Uterus (tissue), 4 donors: ENCODE results near the gene IGF2R. TPM values are rescaled to one million over a fixed set of nuclear protein-coding genes. Genes with fewer than 3 reads are reported as not detected.

Experiments used
- DNase-seq, 2 donors: peaks; one replicate each; pipeline ENCODE4 v3.0.0-alpha.2; 2019 to 2020
- H3K27ac ChIP-seq, 2 donors: fragments of 200-600 bp; sonication (generic); 1 replicate in 1 of 2; 2 replicates in 1 of 2; pipeline ENCODE4 v1.5.1; 2016 to 2018
- H3K27me3 ChIP-seq, 2 donors: fragments of 200-600 bp; sonication (generic); one replicate each; pipeline ENCODE4 v1.5.1; 2018 to 2019; ENCODE audit warnings: control low read depth in 1 of 2
- H3K36me3 ChIP-seq, 2 donors: fragments of 200-600 bp; sonication (generic); one replicate each; pipeline ENCODE4 v1.5.1; 2019; ENCODE audit warnings: control low read depth in 1 of 2
- H3K4me1 ChIP-seq, 2 donors: fragments of 200-600 bp; sonication (generic); one replicate each; pipeline ENCODE4 v1.5.1; 2018 to 2019; ENCODE audit warnings: control low read depth in 1 of 2
- H3K4me3 ChIP-seq, 2 donors: fragments of 200-600 bp; sonication (generic); 1 replicate in 1 of 2; 2 replicates in 1 of 2; pipeline ENCODE4 v1.5.1; 2018 to 2019; ENCODE audit warnings: mild to moderate bottlenecking in 1 of 2
- H3K9me3 ChIP-seq, 2 donors: fragments of 200-600 bp; sonication (generic); one replicate each; pipeline ENCODE4 v1.5.1; 2019; ENCODE audit warnings: control low read depth in 1 of 2
- POLR2A ChIP-seq, 2 donors: fragments of 450-650 bp; IDR thresholded peaks; one replicate each; pipeline ENCODE4 v1.6.1; 2016; ENCODE audit warnings: antibody characterized with exemption in 2 of 2, mild to moderate bottlenecking in 1 of 2, moderate library complexity in 1 of 2
- intact Hi-C: fragments of 100-400 bp; cut with DNase I; formaldehyde crosslinking; loops from one replicate; pipeline ENCODE4 v1.15.1; 2023; ENCODE audit warnings: low total_unique reads
- total RNA-seq, 4 donors: library from RNA; depleted of rRNA in 3 of 4; stranded (reverse); fragments of >200 nt in 3 of 4; gene quantifications; one replicate each; pipeline versions ENCODE4 v1.1.0 to v1.2.4, GENCODE V29; 2014 to 2023
- TF ChIP-seq, protein P1 (sequence below), 4 experiments: fragments of 200-600 bp in 2 of 4; fragments of 450-650 bp in 2 of 4; sonication (generic) in 2 of 4; IDR thresholded peaks; one replicate each; pipeline ENCODE4 v1.5.1; 2016 to 2019; ENCODE audit warnings: antibody characterized with exemption in 4 of 4, mild to moderate bottlenecking in 2 of 4, moderate library complexity in 1 of 4
- donor health status: DM: yes; HTN: yes; CAD: no.

IGF2R gene
- total RNA-seq, 4 donors from 2014 or later = 36.5 to 91.7 (median 61.7) TPM

DNA sequence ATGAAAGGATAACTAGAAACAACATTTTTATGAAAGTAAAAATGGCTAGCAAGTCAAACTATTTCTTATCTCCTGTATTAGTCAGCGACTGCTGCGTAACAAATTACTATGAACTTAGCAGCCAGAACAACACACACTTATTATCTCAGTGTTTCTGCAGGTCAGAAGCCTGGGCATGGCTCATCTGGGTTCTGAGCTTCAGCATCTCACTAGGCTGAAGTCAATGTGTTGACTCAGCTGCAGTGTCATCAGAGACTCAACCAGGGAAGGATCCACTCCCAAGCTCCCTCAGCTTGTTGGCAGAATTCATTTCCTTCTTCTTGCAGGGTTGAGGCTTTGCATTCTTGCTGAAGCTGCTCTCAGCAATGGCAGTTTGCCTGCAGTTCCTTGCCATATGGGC is 33.2 kb upstream of the IGF2R start:
- Histone ChIP-seq H3K4me1 (no peaks in the 10 kb centered on the region), H3K36me3 (no peaks in the 10 kb centered on the region), H3K9me3 (no peaks in the 10 kb centered on the region), H3K27ac (peak overlapping the region; percentile 63 to 65), H3K27me3 (no peaks in the 10 kb centered on the region), H3K4me3 (no peak overlapping the region)
- intact Hi-C loops = no loop called here
- TF ChIP-seq, protein P1, sequence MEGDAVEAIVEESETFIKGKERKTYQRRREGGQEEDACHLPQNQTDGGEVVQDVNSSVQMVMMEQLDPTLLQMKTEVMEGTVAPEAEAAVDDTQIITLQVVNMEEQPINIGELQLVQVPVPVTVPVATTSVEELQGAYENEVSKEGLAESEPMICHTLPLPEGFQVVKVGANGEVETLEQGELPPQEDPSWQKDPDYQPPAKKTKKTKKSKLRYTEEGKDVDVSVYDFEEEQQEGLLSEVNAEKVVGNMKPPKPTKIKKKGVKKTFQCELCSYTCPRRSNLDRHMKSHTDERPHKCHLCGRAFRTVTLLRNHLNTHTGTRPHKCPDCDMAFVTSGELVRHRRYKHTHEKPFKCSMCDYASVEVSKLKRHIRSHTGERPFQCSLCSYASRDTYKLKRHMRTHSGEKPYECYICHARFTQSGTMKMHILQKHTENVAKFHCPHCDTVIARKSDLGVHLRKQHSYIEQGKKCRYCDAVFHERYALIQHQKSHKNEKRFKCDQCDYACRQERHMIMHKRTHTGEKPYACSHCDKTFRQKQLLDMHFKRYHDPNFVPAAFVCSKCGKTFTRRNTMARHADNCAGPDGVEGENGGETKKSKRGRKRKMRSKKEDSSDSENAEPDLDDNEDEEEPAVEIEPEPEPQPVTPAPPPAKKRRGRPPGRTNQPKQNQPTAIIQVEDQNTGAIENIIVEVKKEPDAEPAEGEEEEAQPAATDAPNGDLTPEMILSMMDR (IDR thresholded peaks at IDR 0.05) = no peak
- TF ChIP-seq POLR2A (IDR thresholded peaks at IDR 0.05) = no peak
- no peak for DNase-seq

DNA sequence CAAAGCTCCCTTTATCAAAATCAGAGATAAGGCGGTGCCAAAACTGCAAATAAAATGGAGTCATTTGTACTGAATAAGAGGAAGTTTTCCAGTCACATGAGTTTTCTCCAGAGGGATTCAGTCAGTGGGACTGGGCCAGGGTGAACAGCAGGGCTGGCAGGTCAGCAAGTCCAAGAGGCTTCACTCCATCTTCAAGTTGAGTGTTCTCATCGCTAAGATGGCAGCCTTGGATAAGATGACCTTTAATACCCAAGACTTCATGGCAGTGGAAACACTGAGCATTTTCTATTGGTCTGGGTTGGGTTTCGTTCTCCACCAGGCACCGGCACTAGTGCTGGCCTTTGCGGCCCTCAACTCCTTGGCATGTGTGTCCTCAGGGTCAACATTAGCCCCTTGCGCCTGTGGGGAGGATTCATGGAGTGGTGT is 29.3 kb upstream of the IGF2R start:
- intact Hi-C loops = no loop called here

DNA sequence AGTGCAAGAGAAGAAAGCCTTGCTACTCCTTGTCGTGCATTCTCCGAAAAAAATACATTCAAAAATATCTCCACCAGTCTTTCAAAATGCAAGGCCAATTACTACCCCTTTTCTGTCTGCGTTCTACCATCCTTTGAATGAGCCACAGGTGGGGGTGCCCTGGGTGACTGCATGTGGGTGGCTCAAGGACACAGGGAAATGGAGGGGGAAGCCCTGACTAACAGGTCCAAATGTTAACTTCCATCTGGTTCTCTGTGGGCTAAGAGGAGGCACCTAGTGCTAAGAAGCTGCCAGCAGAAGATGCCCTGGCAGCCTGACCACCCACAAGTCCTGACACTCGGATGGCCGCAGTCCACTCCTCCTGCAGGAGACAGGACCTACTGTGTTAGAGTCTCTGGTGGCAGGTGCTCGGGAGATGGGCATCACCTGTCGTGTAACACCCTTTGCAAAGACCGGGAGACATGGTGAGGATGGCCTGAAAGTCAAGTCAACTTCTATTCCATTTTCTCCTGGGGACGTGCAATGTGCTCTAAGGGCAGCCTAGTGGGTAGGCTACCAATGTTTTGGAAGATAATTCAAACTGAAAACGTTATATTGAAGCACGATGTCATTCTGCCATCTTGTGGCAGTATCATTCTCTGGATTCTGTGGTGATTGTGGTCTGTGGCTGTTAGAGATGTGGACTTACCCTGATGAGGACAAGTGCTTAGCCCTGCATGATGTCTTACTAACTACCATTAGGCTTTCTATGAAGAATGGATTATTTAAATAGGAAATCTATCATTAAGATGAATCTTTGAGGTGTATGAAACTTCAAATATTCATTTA is 27.4 kb upstream of the IGF2R start:
- Histone ChIP-seq H3K4me3 (no peak overlapping the region), H3K36me3 (no peaks in the 10 kb centered on the region), H3K27ac (no peak overlapping the region), H3K9me3 (no peaks in the 10 kb centered on the region), H3K4me1 (no peaks in the 10 kb centered on the region), H3K27me3 (no peaks in the 10 kb centered on the region)
- no peak for DNase-seq
- intact Hi-C loops = no loop called here
- no peak for TF ChIP-seq POLR2A (IDR thresholded peaks at IDR 0.05)
- TF ChIP-seq, protein P1 (IDR thresholded peaks at IDR 0.05) = peak; percentile 29 to 58 (median 34)

More for the DNA sequence above, 29.3 kb upstream of the IGF2R start:
- no peaks in the 10 kb centered on the region for H3K27me3 ChIP-seq
- no peaks in the 10 kb centered on the region for H3K9me3 ChIP-seq
- peak overlapping the region; percentile 16 to 43 for H3K27ac ChIP-seq
- no peaks in the 10 kb centered on the region for H3K4me1 ChIP-seq
- H3K4me3 ChIP-seq = no peak overlapping the region
- TF ChIP-seq POLR2A (IDR thresholded peaks at IDR 0.05) = no peak
- TF ChIP-seq, protein P1 (IDR thresholded peaks at IDR 0.05) = no peak
- H3K36me3 ChIP-seq = no peaks in the 10 kb centered on the region
- peak in 1 of 2 donors; percentile 40 for DNase-seq

DNA sequence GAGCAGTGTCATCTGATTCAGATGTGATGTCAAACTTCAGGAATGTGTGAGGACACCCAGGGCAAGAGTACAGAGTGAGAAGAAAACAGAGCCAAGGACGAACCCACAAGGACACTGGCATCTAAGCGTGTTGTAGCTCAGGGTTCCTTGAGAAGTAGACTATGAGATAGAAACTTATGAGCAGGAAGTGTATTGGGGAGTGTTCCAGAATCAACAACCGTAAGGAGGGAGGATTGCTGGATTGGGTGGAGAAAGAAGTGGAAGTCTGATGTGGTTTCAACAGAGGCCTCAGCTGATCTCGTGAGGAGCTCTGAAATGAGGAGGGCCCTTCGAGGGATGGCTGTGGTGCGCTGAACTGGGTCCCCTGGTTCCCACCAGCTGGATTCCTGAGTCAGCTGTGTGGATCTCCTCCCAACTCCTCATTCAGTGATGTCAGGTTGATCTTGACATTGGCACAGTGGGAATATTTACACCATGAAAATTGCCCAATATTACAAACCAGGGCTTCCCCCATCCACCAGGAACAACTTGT is 25.7 kb upstream of the IGF2R start:
- H3K27ac ChIP-seq = no peak overlapping the region

More for the DNA sequence above, 25.7 kb upstream of the IGF2R start:
- no peaks in the 10 kb centered on the region for H3K27me3 ChIP-seq
- TF ChIP-seq, protein P1 (IDR thresholded peaks at IDR 0.05) = no peak
- no peak for TF ChIP-seq POLR2A (IDR thresholded peaks at IDR 0.05)
- H3K9me3 ChIP-seq = no peaks in the 10 kb centered on the region
- DNase-seq = no peak
- H3K4me3 ChIP-seq = no peak overlapping the region
- H3K4me1 ChIP-seq = no peaks in the 10 kb centered on the region
- intact Hi-C loops = no loop called here
- H3K36me3 ChIP-seq = no peaks in the 10 kb centered on the region
